ENCODE measurements around the gene ACP1.

Gene ACP1

GRCh38 chr2:279956-280649 lies 15.4 kb downstream of the ACP1 start:
- no peak for DNase-seq (ENCODE audit: low read depth in 1 of 2, low spot score in 1 of 2)

GRCh38 chr2:280650-281110 lies 15.9 kb downstream of the ACP1 start:
- DNase-seq (ENCODE audit: low read depth in 1 of 2, low spot score in 1 of 2), result no peak

- no peak for DNase-seq (ENCODE audit: low read depth in 1 of 2, low spot score in 1 of 2)
Observed at GRCh38 chr2:281381-281780, 16.6 kb downstream of the ACP1 start.

- DNase-seq (ENCODE audit: low read depth in 1 of 2, low spot score in 1 of 2), result no peak
Observed at GRCh38 chr2:282371-283263, 17.9 kb downstream of the ACP1 start.

GRCh38 chr2:283996-284794 lies 19.4 kb downstream of the ACP1 start:
- no peak for DNase-seq (ENCODE audit: low read depth in 1 of 2, low spot score in 1 of 2)

DNA sequence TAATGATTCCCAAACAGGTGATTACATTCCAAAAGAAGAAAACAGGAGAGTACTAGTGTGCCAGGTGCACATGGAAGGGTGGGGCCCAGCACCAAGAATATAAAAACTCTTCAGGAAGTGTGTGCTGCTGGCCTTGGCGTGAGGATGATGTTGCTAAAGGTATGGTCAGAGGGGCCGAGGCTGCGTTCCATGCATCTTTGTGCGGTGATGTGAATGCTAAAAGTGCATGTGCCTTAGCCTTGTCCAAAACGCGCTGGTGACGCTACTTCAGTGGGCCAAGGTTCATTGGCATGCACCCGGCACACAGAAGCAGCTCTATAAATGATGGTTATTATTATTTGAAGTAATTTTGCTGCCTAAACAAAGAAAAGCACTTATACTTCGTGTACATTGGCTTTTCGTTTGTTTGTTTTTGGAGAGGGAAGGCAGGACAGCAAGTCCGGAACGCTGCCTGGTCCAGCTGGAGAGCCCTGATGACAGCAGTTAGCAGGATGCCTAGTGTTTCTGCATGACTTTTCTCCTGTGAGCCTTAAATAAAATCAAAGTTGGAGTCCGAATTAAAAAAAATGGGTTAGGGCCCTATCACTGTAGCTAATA lies 20.2 kb downstream of the ACP1 start:
- DNase-seq (ENCODE audit: low read depth in 1 of 2, low spot score in 1 of 2), result no peak

DNA sequence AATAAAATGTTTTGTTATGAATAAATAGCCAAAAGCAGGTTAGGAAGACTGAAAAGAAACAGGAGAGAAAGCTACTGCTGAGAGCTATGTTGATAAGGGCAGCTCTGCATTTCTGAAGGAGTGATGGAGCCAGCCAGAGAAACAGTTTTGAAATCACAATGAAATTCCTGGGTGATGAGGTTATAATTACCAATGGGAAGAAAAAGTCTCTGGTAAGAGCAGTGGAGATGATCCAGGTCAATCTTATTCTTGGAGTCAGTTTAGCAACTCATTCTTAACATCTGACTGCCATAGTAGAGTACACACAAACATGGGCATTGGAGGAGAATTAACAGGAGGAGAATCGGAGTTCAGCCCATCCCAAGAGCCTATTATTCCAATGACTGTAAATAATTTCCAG lies 20.8 kb downstream of the ACP1 start:
- no peak for DNase-seq (ENCODE audit: low read depth in 1 of 2, low spot score in 1 of 2)

DNA sequence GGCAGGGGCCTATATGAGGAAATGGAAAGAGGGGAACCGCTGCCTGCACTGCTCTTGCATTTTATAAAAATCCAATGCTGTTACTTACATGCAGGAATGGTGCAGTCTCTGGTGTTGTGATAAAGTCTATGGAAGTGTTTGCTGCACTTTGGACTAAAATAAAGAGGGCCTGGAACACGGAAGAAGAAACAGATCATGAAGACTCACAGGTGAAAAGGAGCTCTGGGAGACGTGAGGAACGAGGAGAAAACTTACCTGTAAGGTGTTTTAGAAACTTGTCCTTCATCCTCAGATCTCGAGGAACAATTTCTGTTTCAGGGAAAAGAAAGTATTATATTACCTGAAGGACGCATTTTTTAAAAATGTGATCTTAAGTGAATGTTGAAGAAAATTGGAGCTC lies 21.3 kb downstream of the ACP1 start:
- no peak for DNase-seq (ENCODE audit: low read depth in 1 of 2, low spot score in 1 of 2)

DNA sequence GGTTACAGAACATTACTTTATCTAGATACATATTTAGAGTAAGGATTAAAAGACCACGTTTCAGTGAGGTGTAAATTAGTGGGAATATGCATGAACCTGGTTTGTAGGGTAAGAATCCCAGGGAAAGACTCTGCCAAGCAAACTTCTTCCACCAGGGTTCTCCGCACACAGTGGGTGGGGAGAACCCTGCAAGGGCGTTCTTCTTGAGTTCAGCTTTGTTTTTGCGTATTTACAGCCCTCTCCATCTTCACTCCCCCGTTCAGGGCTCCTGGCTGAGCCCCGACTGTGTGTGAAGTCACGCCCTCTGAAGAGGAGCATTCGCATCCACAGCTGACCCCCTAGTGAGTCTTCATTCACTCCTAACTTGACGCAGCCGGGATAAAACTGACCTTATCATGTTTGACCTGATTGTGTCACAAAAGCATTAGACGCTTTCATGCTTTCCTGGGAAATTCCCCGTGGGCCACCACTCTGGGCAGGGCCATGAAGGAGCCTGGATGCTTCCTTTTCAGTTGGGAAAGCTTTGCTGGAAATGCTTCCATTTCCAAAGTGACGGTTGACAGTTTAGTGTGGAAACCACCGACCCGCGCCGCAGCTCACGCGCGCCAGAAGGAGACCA lies 22.1 kb downstream of the ACP1 start:
- no peak for DNase-seq (ENCODE audit: low read depth in 1 of 2, low spot score in 1 of 2)

DNA sequence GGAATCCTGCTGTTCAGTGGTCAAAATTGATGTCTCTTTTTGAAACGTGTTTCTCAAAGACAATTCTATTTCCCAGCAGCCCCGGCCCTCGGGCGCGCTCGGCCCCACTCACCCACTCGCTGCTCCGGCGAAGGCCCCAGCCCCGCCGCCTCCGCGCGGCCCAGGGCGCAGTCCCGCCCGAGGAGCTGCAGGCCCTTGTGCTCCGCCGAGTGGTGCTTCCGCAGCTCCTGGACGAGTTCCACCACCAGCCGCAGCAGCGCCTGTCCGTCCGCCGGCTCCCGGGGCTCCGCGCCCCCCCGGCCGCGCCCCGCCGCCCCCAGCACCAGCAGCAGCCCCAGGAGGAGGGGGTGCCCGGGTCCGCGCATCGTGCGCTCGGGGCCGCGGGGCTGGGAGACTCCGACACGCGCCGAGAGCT lies 22.7 kb downstream of the ACP1 start:
- no peak for DNase-seq (ENCODE audit: low read depth in 1 of 2, low spot score in 1 of 2)

- DNase-seq (ENCODE audit: low read depth in 1 of 2, low spot score in 1 of 2), result no peak
Observed at GRCh38 chr2:287911-288757, 23.4 kb downstream of the ACP1 start, which contains the start of gene ALKAL2. Gene ALKAL2 (minus strand): TSS chr2:288091. CDS start chr2:287835, 256 bp downstream.

DNA sequence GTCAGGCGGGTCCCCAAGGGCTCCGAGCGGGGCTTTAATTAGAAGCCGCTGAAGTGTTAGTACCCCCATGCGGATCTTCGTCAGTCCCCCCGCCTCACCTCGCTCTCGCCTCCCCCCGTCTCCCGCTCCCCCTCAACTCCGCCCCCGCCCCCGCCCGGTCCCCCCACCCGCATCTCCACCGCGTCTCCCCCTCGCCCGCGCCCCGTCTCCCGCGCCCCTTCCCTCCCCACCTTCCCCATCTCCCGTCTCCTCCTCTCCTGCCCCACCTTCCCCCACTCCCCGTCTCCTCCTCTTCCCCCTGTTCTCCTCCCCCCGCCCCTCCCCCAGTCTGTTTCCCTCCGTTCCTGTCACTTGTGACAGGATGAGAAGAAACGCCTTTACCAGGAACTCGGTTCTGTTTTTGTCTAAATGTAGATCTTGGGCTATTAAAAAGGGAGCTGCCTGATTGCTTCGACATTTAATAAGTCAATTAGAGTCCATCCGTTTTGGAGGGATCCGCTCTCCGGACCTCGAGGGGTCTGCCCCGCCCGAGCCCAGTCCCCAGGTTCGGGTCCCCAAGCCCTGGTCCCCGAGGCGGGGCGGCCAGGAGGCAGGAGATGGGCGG lies 24.1 kb downstream of the ACP1 start:
- no peak for DNase-seq (ENCODE audit: low read depth in 1 of 2, low spot score in 1 of 2)

DNA sequence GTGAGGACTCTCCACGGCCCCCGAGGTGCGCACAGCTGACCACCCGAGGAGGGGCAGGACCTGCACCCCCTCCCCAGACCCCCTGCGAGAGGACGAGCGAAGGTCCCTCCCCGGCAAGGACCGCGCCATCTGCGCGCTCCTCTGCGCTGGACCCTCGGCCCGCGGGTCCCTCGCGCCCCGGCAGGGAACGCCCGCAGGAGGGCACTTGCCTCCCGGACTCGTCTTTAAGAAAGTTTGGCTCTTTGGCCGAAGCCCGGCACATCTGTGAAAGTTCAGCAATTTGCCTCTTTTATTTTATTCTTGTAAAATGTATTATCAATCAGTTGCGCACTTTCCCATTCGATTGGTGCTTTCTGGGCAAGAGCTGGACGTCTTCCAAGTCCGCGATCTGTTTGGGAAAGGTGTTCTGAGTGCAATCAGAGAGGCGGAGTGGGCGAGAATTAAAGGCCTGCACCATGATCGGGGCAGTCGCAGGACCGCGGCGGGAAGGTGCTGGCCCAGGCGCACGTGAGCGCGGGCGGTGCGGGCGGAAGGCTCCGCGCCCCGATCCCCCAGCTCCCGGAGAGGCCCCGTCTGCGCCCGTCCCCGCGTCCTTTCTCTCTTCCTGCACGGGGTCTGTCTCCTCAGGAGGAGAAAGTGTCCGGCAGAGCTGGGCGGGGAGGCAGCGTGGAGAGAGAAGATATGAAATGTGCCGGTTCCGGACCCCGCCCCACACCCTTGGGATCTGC lies 24.8 kb downstream of the ACP1 start:
- no peak for DNase-seq (ENCODE audit: low read depth in 1 of 2, low spot score in 1 of 2)

GRCh38 chr2:290090-290722 lies 25.5 kb downstream of the ACP1 start:
- no peak for DNase-seq (ENCODE audit: low read depth in 1 of 2, low spot score in 1 of 2)

GRCh38 chr2:295090-295489 lies 30.3 kb downstream of the ACP1 start:
- no peak for DNase-seq (ENCODE audit: low read depth in 1 of 2, low spot score in 1 of 2)

- no peak for DNase-seq (ENCODE audit: low read depth in 1 of 2, low spot score in 1 of 2)
Observed at GRCh38 chr2:296354-296753, 31.6 kb downstream of the ACP1 start.

- no peak for DNase-seq (ENCODE audit: low read depth in 1 of 2, low spot score in 1 of 2)
Observed at GRCh38 chr2:305366-305765, 40.6 kb downstream of the ACP1 start.
